Naive thymus-derived CD8-positive, alpha-beta T cell (primary cell): ENCODE results near the gene FSIP1. TPM values are rescaled to one million over a fixed set of nuclear protein-coding genes. Genes with fewer than 3 reads are reported as not detected.

Source experiments
- ATAC-seq, 2 donors: fragments of 150-1000 bp; cut with Tn5 transposase in 1 of 2; sonication (Bioruptor Pico), chemical (Tn5 transposase) in 1 of 2; 1 replicate in 1 of 2; 2 replicates in 1 of 2; pipeline ENCODE4 v1.10.0; 2021; ENCODE audit warnings: mild to moderate bottlenecking in 2 of 2, moderate library complexity in 2 of 2
- POLR2A ChIA-PET: fragments of 350-600 bp; sonication (Branson Sonifier 250); formaldehyde crosslinking; loops from one replicate; lab custom pipeline; 2021; ENCODE audit warnings: antibody characterized with exemption; lab: Charles Lee
- DNase-seq, 10 donors: peaks; one replicate each; pipeline versions ENCODE4 v3.0.0 to v3.0.0-alpha.2; 2020 to 2022
- H3K27ac Mint-ChIP-seq, 10 donors: one replicate each; pipeline ENCODE4 v1.8.0; 2020 to 2022; ENCODE audit warnings: mild to moderate bottlenecking in 10 of 10, mixed read lengths in 10 of 10, moderate library complexity in 4 of 10, inconsistent platforms in 1 of 10
- H3K27me3 Mint-ChIP-seq, 5 donors: one replicate each; pipeline ENCODE4 v1.8.0; 2021 to 2022; ENCODE audit warnings: mixed read lengths in 5 of 5
- H3K36me3 Mint-ChIP-seq, 3 donors: one replicate each; pipeline ENCODE4 v1.8.0; 2020 to 2022; ENCODE audit warnings: mixed read lengths in 3 of 3, mild to moderate bottlenecking in 2 of 3, inconsistent platforms in 1 of 3
- H3K4me1 Mint-ChIP-seq, 4 donors: one replicate each; pipeline ENCODE4 v1.8.0; 2021 to 2022; ENCODE audit warnings: mixed read lengths in 4 of 4
- H3K4me3 Mint-ChIP-seq, 10 donors: one replicate each; pipeline ENCODE4 v1.8.0; 2020 to 2022; ENCODE audit warnings: mild to moderate bottlenecking in 10 of 10, mixed read lengths in 10 of 10, moderate library complexity in 6 of 10, inconsistent platforms in 1 of 10
- H3K9me3 Mint-ChIP-seq, 9 donors: one replicate each; pipeline ENCODE4 v1.8.0; 2020 to 2022; ENCODE audit warnings: mixed read lengths in 9 of 9, mild to moderate bottlenecking in 3 of 9, inconsistent platforms in 1 of 9, moderate library complexity in 1 of 9
- polyA plus RNA-seq, 3 donors: library from polyadenylated mRNA; unstranded; fragments of 300-500 nt; fragmentation: Illumina TruSeq; gene quantifications; one replicate each; pipeline ENCODE4 v1.2.3, GENCODE V29; 2021
- total RNA-seq, 8 experiments: library from RNA in 2 of 8; stranded (reverse) in 2 of 8; gene quantifications; one replicate each; pipeline ENCODE4 v1.2.3 and lab custom pipeline; 2021 to 2026

FSIP1 gene
- total and polyA plus RNA-seq, 5 experiments from 2014 or later = 0.30 to 0.85 (median 0.49) TPM; not detected in 1

- POLR2A ChIA-PET = no interaction called here
- no peak overlapping the region for H3K27ac Mint-ChIP-seq
- H3K4me1 Mint-ChIP-seq = peaks cover 0 to 7% (median 0%) of the 10 kb centered on the region in 4 donors
- H3K36me3 Mint-ChIP-seq = no peaks in the 10 kb centered on the region
- H3K4me3 Mint-ChIP-seq = no peak overlapping the region
- ATAC-seq (no peak), DNase-seq (no peak)
- H3K9me3 Mint-ChIP-seq = no peaks in the 10 kb centered on the region
- H3K27me3 Mint-ChIP-seq = peaks cover 0 to 3% (median 0%) of the 10 kb centered on the region in 5 donors
Observed at GRCh38 chr15:39595338-39596221, 187.1 kb downstream of the FSIP1 start.

DNA sequence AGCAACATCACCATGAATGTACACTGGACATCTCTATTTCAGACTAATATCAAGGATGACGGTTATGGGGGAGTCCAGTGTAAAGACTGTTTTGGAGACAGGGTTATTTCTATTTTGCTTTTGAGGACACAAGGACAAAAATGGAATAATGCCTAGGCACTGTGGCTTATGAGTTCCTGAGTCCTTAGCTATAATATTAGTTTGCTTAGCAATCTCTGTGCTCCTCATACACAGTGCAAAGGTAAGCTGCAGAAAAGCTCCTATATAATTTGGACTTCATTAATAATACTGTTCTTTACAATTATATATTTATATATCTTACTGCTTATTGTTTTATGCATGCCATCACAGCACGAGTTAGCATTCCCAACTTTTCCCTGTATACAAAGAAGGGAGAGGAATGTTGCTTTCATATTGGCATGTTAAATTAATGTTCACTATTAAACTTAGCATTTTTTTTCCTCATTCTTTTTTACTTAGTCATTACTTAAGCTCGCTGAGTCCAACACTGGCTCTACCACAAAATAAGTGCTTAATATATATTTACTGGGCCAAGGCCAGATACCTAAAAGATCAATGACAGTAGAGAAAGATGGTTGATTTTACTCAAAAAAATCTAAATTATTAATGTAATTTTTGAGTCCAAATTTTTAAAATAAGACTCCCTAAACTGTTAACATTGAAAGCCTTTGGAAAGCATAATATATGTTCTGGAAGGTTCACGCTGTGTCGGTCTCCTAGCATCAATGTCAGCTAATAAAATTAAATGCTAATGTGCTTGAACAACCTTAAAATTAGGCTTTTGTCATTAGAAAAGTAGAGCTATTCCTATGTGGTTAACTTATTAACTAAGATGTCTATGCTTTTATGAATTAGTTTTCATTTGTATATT, 187.9 kb downstream of the FSIP1 start:
- Mint-ChIP-seq H3K27me3 (peaks cover 0 to 3% (median 0%) of the 10 kb centered on the region in 5 donors), H3K4me1 (peaks cover 0 to 7% (median 0%) of the 10 kb centered on the region in 4 donors), H3K36me3 (no peaks in the 10 kb centered on the region), H3K27ac (no peak overlapping the region), H3K9me3 (no peaks in the 10 kb centered on the region), H3K4me3 (no peak overlapping the region)
- POLR2A ChIA-PET = no interaction called here
- no peak for DNase-seq
- no peak for ATAC-seq

GRCh38 chr15:39593656-39594445, 188.8 kb downstream of the FSIP1 start:
- Mint-ChIP-seq H3K4me3 (peak overlapping the region in 2 of 10 donors; percentile 7 to 60), H3K27ac (peak overlapping the region in 2 of 10 donors; percentile 51 to 78), H3K36me3 (no peaks in the 10 kb centered on the region), H3K27me3 (peaks cover 0 to 3% (median 0%) of the 10 kb centered on the region in 5 donors), H3K9me3 (no peaks in the 10 kb centered on the region), H3K4me1 (peaks cover 0 to 7% (median 0%) of the 10 kb centered on the region in 4 donors)
- POLR2A ChIA-PET = no interaction called here
- DNase-seq = no peak
- ATAC-seq = no peak

DNA sequence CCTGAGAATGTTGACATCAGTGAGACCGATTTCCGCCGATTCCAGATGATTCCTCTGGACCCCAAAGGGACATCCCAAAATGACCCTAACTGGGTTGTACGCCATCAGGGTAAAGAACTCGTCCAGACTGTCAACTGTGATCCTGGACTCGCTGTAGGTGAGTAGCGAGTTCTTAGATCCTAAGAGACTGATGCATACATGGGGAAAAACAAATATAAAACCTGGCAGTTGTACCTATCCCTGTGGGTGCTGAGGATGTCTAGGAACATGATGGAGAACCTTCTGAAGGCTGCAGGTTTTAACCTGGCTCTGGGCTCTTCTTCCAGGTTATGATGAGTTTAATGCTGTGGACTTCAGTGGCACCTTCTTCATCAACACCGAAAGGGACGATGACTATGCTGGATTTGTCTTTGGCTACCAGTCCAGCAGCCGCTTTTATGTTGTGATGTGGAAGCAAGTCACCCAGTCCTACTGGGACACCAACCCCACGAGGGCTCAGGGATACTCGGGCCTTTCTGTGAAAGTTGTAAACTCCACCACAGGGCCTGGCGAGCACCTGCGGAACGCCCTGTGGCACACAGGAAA, 189.5 kb downstream of the FSIP1 start:
- POLR2A ChIA-PET = no interaction called here
- Mint-ChIP-seq H3K4me3 (no peak overlapping the region), H3K27ac (no peak overlapping the region), H3K9me3 (no peaks in the 10 kb centered on the region), H3K27me3 (peaks cover 0 to 3% (median 0%) of the 10 kb centered on the region in 5 donors), H3K4me1 (peaks cover 0 to 7% (median 0%) of the 10 kb centered on the region in 4 donors), H3K36me3 (no peaks in the 10 kb centered on the region)
- DNase-seq (no peak), ATAC-seq (no peak)

GRCh38 chr15:39592500-39592899, 190.1 kb downstream of the FSIP1 start:
- no peak overlapping the region for H3K27ac Mint-ChIP-seq
- POLR2A ChIA-PET = no interaction called here
- no peaks in the 10 kb centered on the region for H3K36me3 Mint-ChIP-seq
- no peak for ATAC-seq
- DNase-seq = no peak
- H3K4me3 Mint-ChIP-seq = no peak overlapping the region
- peaks cover 0 to 7% (median 0%) of the 10 kb centered on the region in 4 donors for H3K4me1 Mint-ChIP-seq
- H3K9me3 Mint-ChIP-seq = no peaks in the 10 kb centered on the region
- H3K27me3 Mint-ChIP-seq = peaks cover 0 to 3% (median 0%) of the 10 kb centered on the region in 5 donors

GRCh38 chr15:39591896-39592315, 190.7 kb downstream of the FSIP1 start:
- Mint-ChIP-seq H3K4me3 (no peak overlapping the region), H3K4me1 (peaks cover 0 to 7% (median 0%) of the 10 kb centered on the region in 4 donors), H3K27me3 (peaks cover 0 to 3% (median 0%) of the 10 kb centered on the region in 5 donors), H3K27ac (no peak overlapping the region), H3K36me3 (no peaks in the 10 kb centered on the region), H3K9me3 (no peaks in the 10 kb centered on the region)
- no peak for ATAC-seq
- no peak for DNase-seq
- POLR2A ChIA-PET = no interaction called here

GRCh38 chr15:39591141-39591895, 191.3 kb downstream of the FSIP1 start:
- no peak overlapping the region for H3K27ac Mint-ChIP-seq
- POLR2A ChIA-PET = no interaction called here
- H3K4me3 Mint-ChIP-seq = no peak overlapping the region
- H3K9me3 Mint-ChIP-seq = no peaks in the 10 kb centered on the region
- no peaks in the 10 kb centered on the region for H3K36me3 Mint-ChIP-seq
- no peak for ATAC-seq
- H3K27me3 Mint-ChIP-seq = peaks cover 0 to 3% (median 0%) of the 10 kb centered on the region in 5 donors
- peaks cover 0 to 7% (median 0%) of the 10 kb centered on the region in 4 donors for H3K4me1 Mint-ChIP-seq
- DNase-seq = no peak

GRCh38 chr15:39589815-39590644, 192.6 kb downstream of the FSIP1 start:
- ATAC-seq (no peak), DNase-seq (no peak)
- no peaks in the 10 kb centered on the region for H3K36me3 Mint-ChIP-seq
- peaks cover 0 to 3% (median 0%) of the 10 kb centered on the region in 5 donors for H3K27me3 Mint-ChIP-seq
- H3K9me3 Mint-ChIP-seq = no peaks in the 10 kb centered on the region
- H3K4me1 Mint-ChIP-seq = peaks cover 0 to 10% (median 0%) of the 10 kb centered on the region in 4 donors
- no peak overlapping the region for H3K27ac Mint-ChIP-seq
- no peak overlapping the region for H3K4me3 Mint-ChIP-seq
- POLR2A ChIA-PET = no interaction called here

DNA sequence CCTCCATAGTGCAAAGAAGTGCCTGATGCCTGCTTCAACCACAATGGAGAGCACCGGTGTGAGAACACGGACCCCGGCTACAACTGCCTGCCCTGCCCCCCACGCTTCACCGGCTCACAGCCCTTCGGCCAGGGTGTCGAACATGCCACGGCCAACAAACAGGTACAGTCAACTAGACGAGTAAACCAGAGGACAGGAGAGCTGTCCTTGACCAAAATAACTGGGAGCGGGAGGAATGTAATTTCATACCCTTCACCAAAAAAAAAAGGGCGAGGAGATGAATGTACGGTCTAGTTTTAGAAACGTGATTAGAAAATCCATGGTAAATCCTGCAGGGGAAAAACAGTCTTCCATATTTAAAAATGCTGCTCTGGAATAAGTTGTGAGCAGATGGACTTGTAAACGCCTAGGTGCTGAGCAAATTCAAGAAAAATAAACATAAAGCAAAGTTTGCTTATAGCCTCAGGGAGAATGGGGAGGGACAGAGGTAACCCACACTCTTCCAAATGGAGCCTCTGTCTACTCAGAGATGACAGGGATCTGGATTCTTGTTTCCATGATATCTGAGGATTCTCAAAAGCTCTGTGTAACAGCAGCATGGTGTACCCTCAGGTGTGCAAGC, 193.3 kb downstream of the FSIP1 start:
- DNase-seq = no peak
- ATAC-seq = no peak
- Mint-ChIP-seq H3K4me1 (peaks cover 0 to 11% (median 0%) of the 10 kb centered on the region in 4 donors), H3K4me3 (no peak overlapping the region), H3K36me3 (no peaks in the 10 kb centered on the region), H3K27me3 (peaks cover 0 to 3% (median 0%) of the 10 kb centered on the region in 5 donors), H3K27ac (no peak overlapping the region), H3K9me3 (no peaks in the 10 kb centered on the region)
- POLR2A ChIA-PET = no interaction called here

DNA sequence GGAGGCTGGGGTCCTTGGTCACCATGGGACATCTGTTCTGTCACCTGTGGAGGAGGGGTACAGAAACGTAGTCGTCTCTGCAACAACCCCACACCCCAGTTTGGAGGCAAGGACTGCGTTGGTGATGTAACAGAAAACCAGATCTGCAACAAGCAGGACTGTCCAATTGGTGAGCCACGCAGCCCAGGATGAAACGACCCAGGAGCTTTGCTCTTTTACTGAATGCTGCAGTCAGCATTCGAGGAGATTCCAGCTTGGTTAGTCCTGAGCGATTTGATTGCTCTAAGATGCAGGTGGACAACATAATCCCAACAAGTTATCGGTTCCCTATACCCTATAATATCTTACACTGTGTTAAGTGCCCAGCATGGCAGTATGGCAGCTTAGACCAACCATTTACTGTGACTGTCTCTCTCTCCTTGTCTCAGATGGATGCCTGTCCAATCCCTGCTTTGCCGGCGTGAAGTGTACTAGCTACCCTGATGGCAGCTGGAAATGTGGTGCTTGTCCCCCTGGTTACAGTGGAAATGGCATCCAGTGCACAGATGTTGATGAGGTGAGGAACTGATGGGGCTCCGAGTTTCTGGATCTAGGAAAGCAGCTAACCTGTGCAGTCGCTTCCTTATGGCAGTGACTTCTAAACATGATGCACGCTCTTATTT, 194.0 kb downstream of the FSIP1 start:
- DNase-seq (no peak), ATAC-seq (no peak)
- Mint-ChIP-seq H3K27me3 (peaks cover 0 to 6% (median 3%) of the 10 kb centered on the region in 5 donors), H3K36me3 (no peaks in the 10 kb centered on the region), H3K9me3 (no peaks in the 10 kb centered on the region), H3K27ac (no peak overlapping the region), H3K4me1 (peaks cover 0 to 5% (median 0%) of the 10 kb centered on the region in 4 donors), H3K4me3 (no peak overlapping the region)
- POLR2A ChIA-PET = no interaction called here
